Activated CD8-positive, alpha-beta memory T cell treated with anti-CD3 and anti-CD28 coated beads for 24 hours (primary cell): ENCODE results near the gene PRKCZ.
A peak's percentile ranks its signal among the peaks of the same experiment; 100 is the strongest.

Experiments
- DNase-seq: peaks from one replicate; pipeline ENCODE4 v3.0.0-alpha.2; 2020

PRKCZ gene

DNA sequence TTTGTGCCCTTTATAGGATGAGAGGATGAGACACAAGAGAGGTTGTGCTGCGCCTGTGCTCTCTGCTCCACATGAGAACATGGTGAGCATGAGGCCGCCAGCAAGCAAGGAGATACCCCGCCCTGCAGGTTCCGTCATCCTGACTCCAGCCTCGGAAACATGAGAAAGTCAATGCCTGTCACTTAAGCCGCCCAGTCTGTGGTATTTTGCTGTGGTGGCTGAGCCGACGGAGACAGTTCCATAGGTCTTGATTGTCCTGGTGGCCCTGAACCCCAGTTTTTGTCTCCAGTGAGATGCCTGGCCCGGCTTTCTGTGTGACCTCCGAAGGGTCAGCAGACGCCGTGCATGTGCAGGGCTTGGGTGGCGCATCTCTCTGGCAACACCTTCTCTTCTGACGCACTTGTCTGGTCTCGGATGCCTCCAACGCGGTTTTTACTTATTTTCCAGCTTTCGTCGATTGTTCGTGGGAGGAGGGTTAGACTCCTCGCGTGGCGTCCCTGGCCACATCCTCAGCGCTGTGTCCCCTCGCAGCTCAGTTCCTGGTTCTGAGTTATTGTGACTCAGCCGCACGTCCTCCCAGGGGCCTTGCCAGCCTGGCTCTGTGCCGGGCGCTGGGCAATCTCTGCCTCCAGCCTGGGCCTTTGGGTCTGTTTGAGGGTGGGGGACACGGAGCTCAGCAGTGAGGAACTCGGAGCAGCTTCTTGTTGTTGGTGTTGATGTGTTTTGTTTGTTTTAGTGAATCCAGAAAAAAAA is 74.4 kb downstream of the PRKCZ start:
- no peak for DNase-seq

GRCh38 chr1:2125350-2126211 is 75.4 kb downstream of the PRKCZ start:
- DNase-seq = no peak

DNA sequence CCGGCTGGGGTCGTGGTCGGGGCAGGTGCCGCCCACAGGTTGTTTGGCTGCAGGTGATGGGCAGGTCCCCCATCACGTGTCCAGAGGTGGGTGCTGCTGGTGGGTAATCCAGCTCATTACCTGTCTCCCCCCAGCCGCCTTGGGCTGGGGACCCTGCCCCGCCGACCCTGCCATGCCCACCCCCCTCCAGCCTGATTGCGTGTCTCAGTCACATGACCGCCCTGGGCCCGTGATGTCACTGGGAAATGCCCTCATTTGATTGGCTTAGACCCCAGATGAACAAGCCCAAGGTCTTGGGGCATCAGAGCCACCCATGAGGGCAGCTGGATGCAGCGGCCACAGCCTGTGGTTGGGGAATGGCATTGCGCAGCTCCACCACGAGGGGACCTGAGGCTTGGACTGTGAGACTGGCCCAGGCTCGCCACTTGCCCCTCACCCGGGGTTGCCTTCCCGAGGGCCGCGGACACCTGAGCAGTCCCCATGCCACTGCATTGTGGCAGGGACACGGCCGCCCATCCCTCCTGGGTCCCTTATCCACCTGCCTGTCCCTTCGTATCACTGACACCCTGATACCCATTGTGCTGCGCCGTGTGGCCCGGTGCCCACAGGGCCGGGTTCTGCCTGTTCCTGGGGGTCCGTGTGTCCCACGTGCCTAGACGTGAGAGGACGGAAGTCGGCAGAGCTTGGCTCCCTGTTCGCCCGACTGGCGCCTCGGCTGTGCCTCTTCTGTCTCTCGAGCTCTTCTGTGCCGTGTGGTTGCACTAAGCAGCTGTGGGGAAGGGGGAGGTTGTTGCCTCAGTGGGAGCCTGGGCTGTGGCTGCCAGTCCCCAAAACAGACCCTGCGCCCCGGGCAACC is 76.3 kb downstream of the PRKCZ start:
- DNase-seq = peak; percentile 66

- no peak for DNase-seq
Observed at GRCh38 chr1:2127187-2128145, 77.3 kb downstream of the PRKCZ start.

GRCh38 chr1:2128189-2128901 is 78.1 kb downstream of the PRKCZ start:
- no peak for DNase-seq

GRCh38 chr1:2129256-2129943 is 79.2 kb downstream of the PRKCZ start:
- no peak for DNase-seq

DNA sequence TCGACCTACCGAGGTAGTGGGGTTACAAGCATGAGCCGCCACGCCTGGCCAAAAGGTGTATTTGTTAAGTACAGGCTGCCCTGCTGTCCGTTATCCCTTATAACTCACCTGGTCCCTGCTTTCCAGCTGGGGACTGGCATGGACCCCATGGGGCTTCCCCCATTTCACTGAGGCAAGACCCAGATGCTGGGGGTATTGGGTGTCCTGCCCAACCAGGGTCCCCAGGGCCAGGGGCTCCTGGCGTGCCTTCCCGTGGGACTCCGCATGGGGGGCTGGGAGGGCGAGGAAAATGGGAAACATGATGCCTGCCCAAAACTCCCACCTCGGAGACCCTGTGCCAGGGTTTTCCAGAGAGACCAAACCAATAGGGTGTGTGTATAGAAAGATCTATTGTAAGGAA is 79.9 kb downstream of the PRKCZ start:
- DNase-seq = no peak

DNA sequence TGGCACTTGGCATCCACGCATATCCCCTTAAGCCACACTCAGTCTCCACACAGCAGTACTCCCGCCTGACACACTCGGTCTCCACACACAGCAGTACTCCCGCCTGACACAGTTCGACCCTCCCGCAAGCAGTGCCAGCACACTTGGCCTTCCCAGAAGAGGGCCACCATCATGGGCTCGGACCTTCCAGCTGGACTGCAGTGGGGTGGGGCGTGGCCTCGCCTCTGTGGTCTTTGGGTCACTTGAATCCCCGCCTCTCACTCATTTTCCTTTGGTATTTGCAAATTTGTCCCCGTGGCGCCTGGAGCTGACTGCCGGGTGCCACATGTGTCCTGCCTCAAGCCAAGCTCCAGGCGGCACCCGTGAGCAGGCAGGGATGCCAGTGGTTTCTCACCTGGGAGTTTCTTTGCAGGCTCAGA is 80.7 kb downstream of the PRKCZ start:
- no peak for DNase-seq

DNA sequence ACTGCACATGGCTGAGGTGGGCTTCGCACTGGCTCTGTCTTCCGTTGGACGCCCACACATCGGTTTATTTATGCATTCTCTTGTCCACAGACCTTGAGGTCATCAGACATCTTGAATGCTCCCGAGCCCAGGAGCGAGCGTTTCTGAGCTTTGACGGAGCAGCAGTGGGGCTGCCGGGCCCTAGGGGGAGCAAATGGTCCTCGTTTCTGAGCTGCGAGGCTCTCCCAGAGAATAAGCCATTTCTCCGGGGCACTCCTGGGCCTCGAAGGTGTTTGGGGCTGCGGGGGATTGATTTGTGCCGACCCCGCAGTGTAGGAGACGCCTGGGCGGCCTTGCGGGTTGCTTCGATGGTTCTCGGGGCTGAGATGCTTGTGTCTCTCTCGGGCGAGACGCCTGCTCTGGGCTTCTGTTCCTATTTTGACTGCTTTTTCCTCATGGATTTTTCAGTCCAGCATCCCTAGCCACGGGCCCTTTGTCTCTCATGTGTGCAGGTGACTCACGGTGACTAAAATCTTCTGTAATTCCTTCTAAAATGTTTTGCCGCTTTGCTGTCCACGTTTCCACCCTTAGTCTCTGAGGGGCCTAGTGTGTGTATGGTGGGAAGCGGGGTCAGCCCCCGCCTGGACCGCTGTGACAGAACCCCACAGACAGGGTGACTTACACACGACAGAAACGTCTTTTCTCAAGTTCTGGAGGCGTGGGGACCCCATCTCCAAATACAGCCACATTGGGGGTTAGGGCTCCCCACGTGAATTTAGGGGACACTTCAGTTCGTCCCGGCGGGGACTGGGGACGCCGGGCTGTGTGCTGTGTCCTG is 82.2 kb downstream of the PRKCZ start:
- no peak for DNase-seq

- DNase-seq = peak; percentile 98
Observed at GRCh38 chr1:2133039-2133878, 83.0 kb downstream of the PRKCZ start.

DNA sequence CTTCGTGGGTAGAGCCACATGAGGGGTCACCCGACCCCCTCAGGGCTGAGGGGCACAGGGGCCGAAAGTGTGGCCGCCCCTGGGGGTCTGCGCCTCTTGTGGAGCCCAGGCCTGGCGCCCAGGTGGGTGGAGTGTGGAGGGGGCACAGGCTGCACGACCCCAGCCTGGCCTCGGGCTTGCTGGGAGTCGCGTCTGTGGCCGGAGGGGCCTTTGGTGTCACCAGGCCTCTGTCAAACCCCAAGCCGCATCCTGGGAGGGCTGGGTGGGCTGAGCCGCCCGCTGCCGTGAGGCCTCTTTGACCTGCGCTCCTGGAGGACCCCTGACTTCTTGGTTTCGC is 83.6 kb downstream of the PRKCZ start:
- no peak for DNase-seq

DNA sequence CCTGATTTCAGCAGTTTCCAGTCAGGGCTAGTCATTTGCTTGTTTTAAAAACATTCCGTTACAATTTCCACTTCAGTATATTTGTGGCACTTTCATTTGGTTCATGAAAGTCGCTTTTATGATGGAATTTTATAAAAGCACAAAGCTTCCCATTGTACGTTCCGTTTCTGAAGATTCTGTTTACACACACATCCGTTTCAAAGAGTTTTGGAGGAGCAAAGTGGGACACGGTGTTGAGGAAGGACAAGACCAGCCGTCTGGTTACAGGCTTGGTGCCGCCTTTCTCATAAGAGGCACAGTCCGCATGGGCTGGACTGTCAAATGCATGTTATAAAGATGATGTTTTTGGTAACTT is 84.0 kb downstream of the PRKCZ start:
- DNase-seq = no peak

DNA sequence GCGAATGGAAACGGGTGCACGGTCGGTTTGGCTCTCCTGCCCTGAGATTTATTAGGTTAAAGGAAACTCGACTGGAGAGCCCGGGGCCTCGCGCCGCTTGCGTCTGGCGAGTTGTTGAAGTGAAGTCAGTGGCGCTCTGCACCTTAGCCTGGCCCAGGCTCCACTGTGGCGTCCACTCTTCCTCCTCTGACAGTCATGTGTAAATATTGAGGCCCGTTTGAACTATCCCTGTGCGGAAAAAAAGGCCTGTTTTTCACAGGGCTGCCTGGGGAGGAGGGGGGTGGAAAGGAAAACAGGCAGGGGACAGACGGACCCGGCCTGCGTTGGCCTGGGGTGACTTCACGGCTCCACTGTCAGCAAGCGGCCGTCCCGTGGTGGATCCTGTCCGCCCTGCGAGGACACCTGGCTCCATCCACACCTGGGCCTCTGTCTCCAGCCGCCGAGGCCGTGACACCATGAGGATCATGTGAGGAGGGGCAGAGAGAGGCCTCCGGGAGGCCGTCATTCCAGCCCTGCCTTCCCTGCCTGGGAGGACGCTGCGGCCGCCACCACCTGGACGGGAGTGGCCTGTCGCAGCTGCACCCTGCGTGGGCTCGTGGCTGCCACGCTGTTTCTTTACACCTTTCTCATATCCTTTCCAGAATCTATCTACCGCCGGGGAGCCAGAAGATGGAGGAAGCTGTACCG is 84.6 kb downstream of the PRKCZ start:
- DNase-seq = no peak

GRCh38 chr1:2135441-2135841 is 85.2 kb downstream of the PRKCZ start:
- DNase-seq = no peak

GRCh38 chr1:2135941-2136340 is 85.7 kb downstream of the PRKCZ start:
- no peak for DNase-seq

- no peak for DNase-seq
Observed at GRCh38 chr1:2136386-2137235, 86.4 kb downstream of the PRKCZ start.
